A673 (cell line): Measurements from ENCODE around the gene MPRIP.

Experiments
- CTCF ChIP-seq: fragments of 300-800, 200-600 bp; sonication (generic); conservative IDR thresholded peaks from 2 replicates; pipeline ENCODE4 v1.5.1; 2017; ENCODE audit warnings: low read depth, mild to moderate bottlenecking, antibody characterized with exemption, low read length, moderate library complexity, mixed read lengths
- EZH2 ChIP-seq: fragments of 200-600 bp; sonication (generic); IDR thresholded peaks from 2 replicates; pipeline ENCODE4 v1.6.1; 2017; ENCODE audit warnings: borderline replicate concordance, low read depth, mild to moderate bottlenecking, mixed read lengths, antibody characterized with exemption, low read length; ENCODE audit not compliant: poor library complexity, severe bottlenecking

- TF ChIP-seq EZH2 (no peak), CTCF (no peak)
These were observed 38.5 kb downstream of the MPRIP start for GRCh38 chr17:17080781-17081180.
